ENCODE data around the gene HIVEP2. TPM values are rescaled to one million over a fixed set of nuclear protein-coding genes. Genes with fewer than 3 reads are reported as not detected.

HIVEP2 gene
- total RNA-seq, 1 donor from 2014 or later = 24.6 TPM

GRCh38 chr6:142935553-142936517, 9.1 kb downstream of the HIVEP2 start:
- no peak overlapping the region for H3K4me3 ChIP-seq (ENCODE audit: low read depth, low read length)
- DNase-seq (ENCODE audit: low read depth) = no peak
- no peaks in the 10 kb centered on the region for H3K36me3 ChIP-seq (ENCODE audit: control insufficient read depth, insufficient read depth, low read length)
- no peak for TF ChIP-seq CTCF (IDR thresholded peaks at IDR 0.05; ENCODE audit: insufficient read depth, low read length, poor library complexity, severe bottlenecking)
- no peaks in the 10 kb centered on the region for H3K27me3 ChIP-seq (ENCODE audit: control insufficient read depth, insufficient read depth, low read length)

GRCh38 chr6:142934599-142934998, 10.4 kb downstream of the HIVEP2 start:
- TF ChIP-seq CTCF (IDR thresholded peaks at IDR 0.05; ENCODE audit: insufficient read depth, low read length, poor library complexity, severe bottlenecking) = no peak
- Histone ChIP-seq H3K4me3 (ENCODE audit: low read depth, low read length) (no peak overlapping the region), H3K27me3 (ENCODE audit: control insufficient read depth, insufficient read depth, low read length) (no peaks in the 10 kb centered on the region), H3K36me3 (ENCODE audit: control insufficient read depth, insufficient read depth, low read length) (no peaks in the 10 kb centered on the region)
- DNase-seq (ENCODE audit: low read depth) = no peak

GRCh38 chr6:142934106-142934505, 10.9 kb downstream of the HIVEP2 start:
- no peak for TF ChIP-seq CTCF (IDR thresholded peaks at IDR 0.05; ENCODE audit: insufficient read depth, low read length, poor library complexity, severe bottlenecking)
- no peak overlapping the region for H3K4me3 ChIP-seq (ENCODE audit: low read depth, low read length)
- DNase-seq (ENCODE audit: low read depth) = no peak
- no peaks in the 10 kb centered on the region for H3K27me3 ChIP-seq (ENCODE audit: control insufficient read depth, insufficient read depth, low read length)
- no peaks in the 10 kb centered on the region for H3K36me3 ChIP-seq (ENCODE audit: control insufficient read depth, insufficient read depth, low read length)

DNA sequence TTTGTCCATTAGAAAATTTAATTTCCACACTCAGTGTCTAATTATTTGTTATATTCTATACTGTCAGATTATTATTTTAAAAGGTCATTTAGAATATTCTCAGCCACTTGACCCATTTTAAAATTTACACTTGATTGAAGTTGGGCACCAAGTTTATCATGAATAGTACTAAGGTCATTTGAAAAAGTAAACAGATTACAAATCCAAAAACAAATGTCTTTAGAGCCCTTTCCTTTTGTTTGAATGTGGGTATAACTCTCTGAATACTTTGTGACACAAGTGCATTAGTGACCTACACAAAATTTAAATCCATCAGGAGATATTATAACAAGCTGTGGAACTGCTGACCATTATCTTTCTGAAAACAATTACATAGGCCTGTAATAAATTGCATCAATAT, 11.3 kb downstream of the HIVEP2 start:
- no peaks in the 10 kb centered on the region for H3K27me3 ChIP-seq (ENCODE audit: control insufficient read depth, insufficient read depth, low read length)
- no peak for TF ChIP-seq CTCF (IDR thresholded peaks at IDR 0.05; ENCODE audit: insufficient read depth, low read length, poor library complexity, severe bottlenecking)
- H3K4me3 ChIP-seq (ENCODE audit: low read depth, low read length) = no peak overlapping the region
- DNase-seq (ENCODE audit: low read depth) = no peak
- no peaks in the 10 kb centered on the region for H3K36me3 ChIP-seq (ENCODE audit: control insufficient read depth, insufficient read depth, low read length)

- no peak for TF ChIP-seq CTCF (IDR thresholded peaks at IDR 0.05; ENCODE audit: insufficient read depth, low read length, poor library complexity, severe bottlenecking)
- Histone ChIP-seq H3K36me3 (ENCODE audit: control insufficient read depth, insufficient read depth, low read length) (no peaks in the 10 kb centered on the region), H3K27me3 (ENCODE audit: control insufficient read depth, insufficient read depth, low read length) (no peaks in the 10 kb centered on the region), H3K4me3 (ENCODE audit: low read depth, low read length) (no peak overlapping the region)
- no peak for DNase-seq (ENCODE audit: low read depth)
These were observed 12.1 kb downstream of the HIVEP2 start for GRCh38 chr6:142932889-142933288.
